HEK293T (cell line): ENCODE measurements around the gene MYLK3.

ENCODE experiments used
- CTCF ChIA-PET: fragments of 350-600 bp; formaldehyde crosslinking; extraction: SDS; loops from one replicate; lab custom pipeline; 2021; ENCODE audit warnings: antibody characterized with exemption, inconsistent platforms; lab: Yijun Ruan, JAX
- POLR2A ChIA-PET: fragments of 350-600 bp; formaldehyde crosslinking; extraction: SDS; loops from one replicate; lab custom pipeline; 2020; ENCODE audit warnings: antibody characterized with exemption, inconsistent platforms; lab: Yijun Ruan, JAX
- DNase-seq: peaks from one replicate; pipeline ENCODE4 v3.0.0; 2012; ENCODE audit warnings: mixed read lengths; ENCODE audit errors: extremely low spot score
- ARNT ChIP-seq: fragments of 450-650 bp; IDR thresholded peaks from 2 replicates; pipeline ENCODE4 v1.6.1; 2017; ENCODE audit warnings: mild to moderate bottlenecking
- BHLHE40 ChIP-seq: fragments of 450-650 bp; IDR thresholded peaks from 2 replicates; pipeline ENCODE4 v1.6.1; 2016; ENCODE audit warnings: mild to moderate bottlenecking, moderate library complexity, borderline replicate concordance
- CTBP1 ChIP-seq: fragments of 450-650 bp; IDR thresholded peaks from 2 replicates; pipeline ENCODE4 v1.6.1; 2016; ENCODE audit warnings: borderline replicate concordance
- ELF4 ChIP-seq: fragments of 450-650 bp; IDR thresholded peaks from 2 replicates; pipeline ENCODE4 v1.6.1; 2017; ENCODE audit warnings: antibody characterized with exemption
- FOXA1 ChIP-seq: fragments of 450-650 bp; IDR thresholded peaks from 2 replicates; pipeline ENCODE4 v1.6.1; 2016; ENCODE audit warnings: mild to moderate bottlenecking
- FOXK2 ChIP-seq: fragments of 450-650 bp; IDR thresholded peaks from 2 replicates; pipeline ENCODE4 v1.6.1; 2016; ENCODE audit warnings: mild to moderate bottlenecking
- FOXM1 ChIP-seq: fragments of 450-650 bp; IDR thresholded peaks from 2 replicates; pipeline ENCODE4 v1.6.1; 2017; ENCODE audit warnings: mild to moderate bottlenecking, borderline replicate concordance
- HDGF ChIP-seq: fragments of 450-650 bp; IDR thresholded peaks from 2 replicates; pipeline ENCODE4 v1.6.1; 2017; ENCODE audit warnings: antibody characterized with exemption, borderline replicate concordance
- L3MBTL2 ChIP-seq: fragments of 450-650 bp; conservative IDR thresholded peaks from 2 replicates; pipeline ENCODE4 v1.6.1; 2016; ENCODE audit warnings: mild to moderate bottlenecking
- LEF1 ChIP-seq: fragments of 450-650 bp; IDR thresholded peaks from 2 replicates; pipeline ENCODE4 v1.6.1; 2017; ENCODE audit warnings: mild to moderate bottlenecking, borderline replicate concordance
- NFRKB ChIP-seq: fragments of 450-650 bp; IDR thresholded peaks from 2 replicates; pipeline ENCODE4 v1.6.1; 2016; ENCODE audit warnings: mild to moderate bottlenecking, moderate library complexity
- PKNOX1 ChIP-seq: fragments of 450-650 bp; IDR thresholded peaks from 2 replicates; pipeline ENCODE4 v1.6.1; 2016
- SP1 ChIP-seq: fragments of 450-650 bp; IDR thresholded peaks from 2 replicates; pipeline ENCODE4 v1.6.1; 2017
- SUZ12 ChIP-seq: fragments of 450-650 bp; IDR thresholded peaks from 2 replicates; pipeline ENCODE4 v1.6.1; 2016; ENCODE audit warnings: mild to moderate bottlenecking
- TARDBP ChIP-seq: fragments of 450-650 bp; IDR thresholded peaks from 2 replicates; pipeline ENCODE4 v1.6.1; 2016
- ZNF384 ChIP-seq: fragments of 450-650 bp; IDR thresholded peaks from 2 replicates; pipeline ENCODE4 v1.6.1; 2016

Gene MYLK3

GRCh38 chr16:46702030-46702429, 46.1 kb downstream of the MYLK3 start:
- CTCF ChIA-PET: no interaction called here
- POLR2A ChIA-PET: no interaction called here

DNA sequence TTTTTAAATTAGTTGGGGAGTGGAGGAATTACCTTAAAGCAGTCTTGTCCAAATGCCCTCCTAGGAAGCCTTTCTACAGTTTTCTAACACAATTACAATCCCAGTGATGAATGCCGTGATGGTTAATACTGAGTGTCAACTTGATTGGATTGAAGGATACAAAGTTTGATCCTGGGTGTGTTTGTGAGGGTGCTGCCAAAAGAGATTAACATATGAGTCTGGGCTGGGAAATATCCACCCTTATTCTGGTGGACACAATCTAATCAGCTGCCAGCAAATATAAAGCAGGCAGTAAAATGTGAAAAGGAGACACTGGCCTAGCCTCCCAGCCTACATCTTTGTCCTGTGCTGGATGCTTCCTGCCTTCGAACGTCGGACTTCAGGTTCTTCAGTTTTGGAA, 46.5 kb downstream of the MYLK3 start:
- ChIA-PET POLR2A (no interaction called here), CTCF (no interaction called here)
- TF ChIP-seq CTBP1: no peak
- no peak for TF ChIP-seq ELF4
- no peak for TF ChIP-seq HDGF
- TF ChIP-seq FOXA1: no peak
- no peak for TF ChIP-seq L3MBTL2
- TF ChIP-seq SUZ12: no peak
- TF ChIP-seq FOXK2: no peak
- no peak for TF ChIP-seq SP1
- no peak for TF ChIP-seq LEF1
- DNase-seq: no peak

More at GRCh38 chr16:46702030-46702429, 46.1 kb downstream of the MYLK3 start:
- no peak for DNase-seq
- TF ChIP-seq ZNF384: no peak
- TF ChIP-seq SP1: no peak
- TF ChIP-seq PKNOX1: no peak
- no peak for TF ChIP-seq FOXA1
- no peak for TF ChIP-seq NFRKB
- no peak for TF ChIP-seq HDGF
- no peak for TF ChIP-seq FOXM1
- TF ChIP-seq SUZ12: no peak

- ChIA-PET CTCF (no interaction called here), POLR2A (interaction anchor here (0.6 to 1.3 kb wide), 3 partner anchors 9 to 90 kb away, joined by 3 to 5 read pairs (median 3); no protein-coding TSS in a partner anchor)
- TF ChIP-seq ZNF384 (no peak), ARNT (no peak), CTBP1 (no peak), HDGF (no peak), ELF4 (no peak), FOXK2 (no peak), BHLHE40 (no peak), SP1 (no peak), LEF1 (no peak), TARDBP (no peak), FOXM1 (no peak), SUZ12 (no peak)
- DNase-seq: no peak
Measured at GRCh38 chr16:46700048-46700447, 48.1 kb downstream of the MYLK3 start.

DNA sequence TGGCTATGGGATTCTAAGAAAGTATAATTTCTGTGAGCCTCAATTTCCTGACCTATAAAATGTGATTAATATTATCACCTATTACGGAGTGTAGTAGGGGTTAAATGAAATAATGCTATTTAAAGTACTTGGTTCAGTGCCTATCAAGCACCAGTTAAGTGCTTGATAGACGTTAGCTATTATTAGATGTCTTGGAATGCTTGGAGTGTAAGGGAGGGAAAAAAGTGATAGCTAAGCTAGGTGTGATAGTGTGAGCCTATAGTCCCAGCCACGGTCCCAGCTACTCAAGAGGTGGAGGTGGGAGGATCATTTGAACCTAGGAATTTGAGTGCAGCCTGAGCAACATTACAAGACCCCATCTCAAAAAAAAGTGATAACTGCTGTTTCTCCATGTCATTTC, 51.2 kb downstream of the MYLK3 start:
- ChIA-PET POLR2A (no interaction called here), CTCF (interaction anchor here (0.9 to 1.7 kb wide), 2 partner anchors 68 to 105 kb away, joined by 3 to 4 read pairs; no protein-coding TSS in a partner anchor)
- TF ChIP-seq PKNOX1: no peak
- TF ChIP-seq NFRKB: no peak
- no peak for TF ChIP-seq LEF1
- TF ChIP-seq ZNF384: no peak
- no peak for TF ChIP-seq SUZ12
- TF ChIP-seq FOXA1: no peak
- no peak for TF ChIP-seq ARNT
- TF ChIP-seq L3MBTL2: no peak
- no peak for TF ChIP-seq ELF4
- no peak for TF ChIP-seq FOXK2
- DNase-seq: no peak

GRCh38 chr16:46695937-46696336, 52.2 kb downstream of the MYLK3 start:
- ChIA-PET CTCF (interaction anchor here (1.7 kb wide), 1 partner anchor 106 kb away, joined by 4 read pairs; no protein-coding TSS in a partner anchor), POLR2A (no interaction called here)
- no peak for TF ChIP-seq SUZ12
- no peak for TF ChIP-seq FOXK2
- TF ChIP-seq ZNF384: no peak
- no peak for TF ChIP-seq TARDBP
- no peak for TF ChIP-seq HDGF
- no peak for TF ChIP-seq PKNOX1
- no peak for TF ChIP-seq L3MBTL2
- TF ChIP-seq LEF1: no peak
- TF ChIP-seq ELF4: no peak
- TF ChIP-seq FOXM1: no peak
- no peak for TF ChIP-seq CTBP1

GRCh38 chr16:46693598-46693997, 54.5 kb downstream of the MYLK3 start:
- TF ChIP-seq PKNOX1 (no peak), L3MBTL2 (no peak), ELF4 (no peak), SUZ12 (no peak), ZNF384 (no peak), CTBP1 (no peak), FOXM1 (no peak), HDGF (no peak), BHLHE40 (no peak), TARDBP (no peak), SP1 (no peak), FOXK2 (no peak), NFRKB (no peak), FOXA1 (no peak)
- POLR2A ChIA-PET: interaction anchor here (1.0 kb wide), 1 partner anchor 96 kb away, joined by 4 read pairs; no protein-coding TSS in a partner anchor
- CTCF ChIA-PET: interaction anchor here (0.6 kb wide), 1 partner anchor 42 kb away, joined by 6 read pairs; no protein-coding TSS in a partner anchor
- DNase-seq: no peak

More at GRCh38 chr16:46695937-46696336, 52.2 kb downstream of the MYLK3 start:
- DNase-seq: no peak
